Gastroesophageal sphincter (tissue), 4 donors: ENCODE data around the gene KCNQ1OT1. TPM values are rescaled to one million over a fixed set of nuclear protein-coding genes. Genes with fewer than 3 reads are reported as not detected.

Experiments
- ATAC-seq: fragments of 150-250 bp; one replicate; pipeline ENCODE4 v1.9.1; 2016; ENCODE audit warnings: mild to moderate bottlenecking, moderate library complexity
- H3K27ac ChIP-seq, 4 donors: fragments of 200-600 bp; sonication (generic) in 3 of 4; 1 replicate in 3 of 4; 2 replicates in 1 of 4; pipeline ENCODE4 v1.5.1; 2016 to 2019
- H3K27me3 ChIP-seq: fragments of 200-600 bp; sonication (generic); one replicate; pipeline ENCODE4 v1.5.1; 2019
- H3K36me3 ChIP-seq, 2 donors: fragments of 200-600 bp; sonication (generic); one replicate each; pipeline ENCODE4 v1.5.1; 2019; ENCODE audit warnings: control low read depth in 1 of 2
- H3K4me1 ChIP-seq, 3 donors: fragments of 200-600 bp; sonication (generic); 1 replicate in 2 of 3; 2 replicates in 1 of 3; pipeline ENCODE4 v1.5.1; 2016 to 2019; ENCODE audit warnings: control low read depth in 2 of 3
- H3K4me3 ChIP-seq, 2 donors: fragments of 200-600 bp; sonication (generic); one replicate each; pipeline ENCODE4 v1.5.1; 2019; ENCODE audit warnings: mild to moderate bottlenecking in 1 of 2, moderate library complexity in 1 of 2
- H3K9me3 ChIP-seq, 3 donors: fragments of 200-600 bp; sonication (generic); one replicate each; pipeline ENCODE4 v1.5.1; 2017 to 2019; ENCODE audit warnings: control low read depth in 2 of 3
- EP300 ChIP-seq: sonication (generic); formaldehyde crosslinking; IDR thresholded peaks from one replicate; pipeline ENCODE4 v1.6.1; 2017; ENCODE audit warnings: antibody characterized with exemption, mild to moderate bottlenecking
- POLR2A ChIP-seq, 2 donors: fragments of 450-650 bp; IDR thresholded peaks; one replicate each; pipeline ENCODE4 v1.6.1; 2017; ENCODE audit warnings: antibody characterized with exemption in 2 of 2, mild to moderate bottlenecking in 2 of 2, moderate library complexity in 1 of 2
- POLR2AphosphoS5 ChIP-seq: sonication (generic); formaldehyde crosslinking; IDR thresholded peaks from one replicate; pipeline ENCODE4 v1.6.1; 2017; ENCODE audit warnings: antibody characterized with exemption
- WGBS, 2 donors: methylation state at CpG; one replicate each; pipeline ENCODE4 v1.1.5; 2018; ENCODE audit warnings: low coverage in 1 of 2; 5-methylcytosine and 5-hydroxymethylcytosine counted together
- total RNA-seq, 4 donors: library from RNA; depleted of rRNA; stranded (reverse); fragments of >200 nt; gene quantifications; one replicate each; pipeline ENCODE4 v1.1.0, GENCODE V29; 2016
- TF ChIP-seq, protein P1 (sequence below), 4 experiments: fragments of 200-600 bp in 2 of 4; fragments of 450-650 bp in 2 of 4; sonication (generic) in 1 of 4; IDR thresholded peaks; one replicate each; pipeline ENCODE4 v1.5.1; 2017 to 2019; ENCODE audit warnings: antibody characterized with exemption in 4 of 4, mild to moderate bottlenecking in 2 of 4, moderate library complexity in 2 of 4

Gene KCNQ1OT1
- total RNA-seq, 4 donors from 2014 or later: 0.52 to 3.3 (median 1.4) TPM

GRCh38 chr11:2732940-2733628, 33.3 kb upstream of the KCNQ1OT1 start:
- ATAC-seq: no peak
- H3K36me3 ChIP-seq: no peaks in the 10 kb centered on the region
- H3K4me1 ChIP-seq: peaks cover 0 to 15% (median 5%) of the 10 kb centered on the region in 3 donors
- H3K27ac ChIP-seq: no peak overlapping the region
- no peak overlapping the region for H3K4me3 ChIP-seq
- TF ChIP-seq, protein P1, sequence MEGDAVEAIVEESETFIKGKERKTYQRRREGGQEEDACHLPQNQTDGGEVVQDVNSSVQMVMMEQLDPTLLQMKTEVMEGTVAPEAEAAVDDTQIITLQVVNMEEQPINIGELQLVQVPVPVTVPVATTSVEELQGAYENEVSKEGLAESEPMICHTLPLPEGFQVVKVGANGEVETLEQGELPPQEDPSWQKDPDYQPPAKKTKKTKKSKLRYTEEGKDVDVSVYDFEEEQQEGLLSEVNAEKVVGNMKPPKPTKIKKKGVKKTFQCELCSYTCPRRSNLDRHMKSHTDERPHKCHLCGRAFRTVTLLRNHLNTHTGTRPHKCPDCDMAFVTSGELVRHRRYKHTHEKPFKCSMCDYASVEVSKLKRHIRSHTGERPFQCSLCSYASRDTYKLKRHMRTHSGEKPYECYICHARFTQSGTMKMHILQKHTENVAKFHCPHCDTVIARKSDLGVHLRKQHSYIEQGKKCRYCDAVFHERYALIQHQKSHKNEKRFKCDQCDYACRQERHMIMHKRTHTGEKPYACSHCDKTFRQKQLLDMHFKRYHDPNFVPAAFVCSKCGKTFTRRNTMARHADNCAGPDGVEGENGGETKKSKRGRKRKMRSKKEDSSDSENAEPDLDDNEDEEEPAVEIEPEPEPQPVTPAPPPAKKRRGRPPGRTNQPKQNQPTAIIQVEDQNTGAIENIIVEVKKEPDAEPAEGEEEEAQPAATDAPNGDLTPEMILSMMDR (IDR thresholded peaks at IDR 0.05): no peak
- no peak for TF ChIP-seq POLR2A (IDR thresholded peaks at IDR 0.05)
- no peak for TF ChIP-seq EP300
- no peak for TF ChIP-seq POLR2AphosphoS5
- WGBS, 2 donors: 67% methylated on average over 4 of the region's 12 CpGs; no CpG with 5 or more reads in 1 of the 2 donors
- H3K9me3 ChIP-seq: no peaks in the 10 kb centered on the region
- H3K27me3 ChIP-seq: no peaks in the 10 kb centered on the region

DNA sequence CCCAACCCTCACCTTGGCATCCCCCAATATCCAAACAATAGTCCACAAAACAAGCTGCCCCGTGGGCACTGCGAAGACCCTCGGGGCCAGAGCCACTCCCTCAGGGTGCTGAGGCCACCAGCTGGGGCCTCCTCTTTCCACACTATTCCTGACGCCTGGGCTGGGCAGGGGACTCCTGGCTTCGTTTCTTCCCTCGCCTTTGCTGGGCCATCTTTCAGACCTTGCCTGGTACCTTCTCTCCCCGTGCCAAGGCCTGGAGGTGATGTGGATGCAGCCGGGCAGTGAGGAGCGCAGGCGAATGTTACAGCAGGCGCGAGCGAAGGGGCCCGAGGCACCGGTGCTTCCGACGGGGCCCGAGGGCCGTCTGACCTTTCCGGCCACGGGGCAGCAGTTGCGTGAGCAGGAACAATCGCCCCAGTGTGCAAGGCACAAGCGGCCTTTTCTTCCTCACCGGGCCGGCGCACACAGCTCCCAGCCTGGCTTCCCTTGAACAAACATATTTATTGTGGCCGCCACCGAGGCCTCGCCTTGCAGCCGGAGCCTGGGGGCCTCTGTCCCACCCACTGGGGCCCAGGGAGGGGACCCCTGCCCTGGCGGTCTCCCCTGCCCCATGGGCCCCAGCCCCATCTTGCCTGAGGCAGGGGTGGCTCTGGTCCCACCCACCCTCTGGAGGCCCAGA, 32.6 kb upstream of the KCNQ1OT1 start:
- no CpG with 5 or more reads among the region's 32 CpGs for WGBS, 2 donors
- Histone ChIP-seq H3K36me3 (no peaks in the 10 kb centered on the region), H3K4me1 (peaks cover 0 to 15% (median 0%) of the 10 kb centered on the region in 3 donors), H3K4me3 (no peak overlapping the region), H3K9me3 (no peaks in the 10 kb centered on the region), H3K27me3 (no peaks in the 10 kb centered on the region), H3K27ac (no peak overlapping the region)
- TF ChIP-seq, protein P1 (IDR thresholded peaks at IDR 0.05): no peak
- TF ChIP-seq EP300 (no peak), POLR2A (IDR thresholded peaks at IDR 0.05) (no peak), POLR2AphosphoS5 (no peak)
- no peak for ATAC-seq

DNA sequence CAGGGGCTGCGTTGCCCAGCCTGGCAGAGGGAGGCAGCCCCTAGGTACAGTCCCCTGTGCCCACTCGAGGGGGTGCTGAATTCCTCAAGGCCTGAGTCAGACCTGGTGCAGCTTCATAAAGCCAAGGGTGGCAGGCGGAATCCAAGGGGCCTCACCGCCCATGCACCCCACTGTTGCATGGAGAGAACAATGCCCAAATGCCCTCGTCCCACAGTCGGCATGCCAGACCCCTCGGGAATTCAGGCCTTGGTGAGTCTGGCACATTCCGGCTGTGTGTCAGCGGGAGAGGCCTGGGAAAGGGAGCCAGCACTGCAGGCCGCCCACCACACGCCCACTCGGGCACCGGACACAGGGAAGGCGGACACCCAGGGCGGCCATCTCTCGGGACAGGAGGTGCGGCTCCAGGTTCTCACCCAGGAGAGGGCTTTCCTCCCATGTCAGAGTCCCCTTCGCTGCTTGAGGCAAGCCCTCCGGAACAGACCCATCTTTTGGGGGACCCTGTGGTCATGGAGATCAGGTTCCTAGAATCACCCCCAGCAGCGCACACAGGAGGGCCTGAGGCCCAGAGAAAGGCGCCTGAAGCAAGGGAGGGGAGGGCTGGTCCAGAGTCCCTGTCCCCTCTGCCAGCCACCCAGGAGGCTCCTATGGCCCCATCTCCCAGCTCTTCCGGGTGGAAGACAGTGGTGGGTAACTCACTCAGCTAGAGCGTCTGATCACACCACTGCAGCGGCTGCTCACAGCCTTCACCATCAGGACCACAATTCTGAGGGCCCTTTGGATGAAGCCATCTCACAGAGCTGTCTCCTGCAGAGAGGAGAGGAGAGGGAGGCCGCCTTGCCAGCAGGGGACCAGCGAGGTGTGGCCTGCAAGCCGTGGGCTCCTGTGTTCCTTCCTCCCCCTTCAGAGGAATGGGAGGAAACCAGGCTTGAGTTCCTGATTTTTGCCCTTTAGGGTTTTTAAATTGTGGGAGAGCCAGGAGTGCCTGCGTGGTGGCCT, 31.6 kb upstream of the KCNQ1OT1 start:
- Histone ChIP-seq H3K36me3 (no peaks in the 10 kb centered on the region), H3K4me1 (peaks cover 0 to 15% (median under 1%) of the 10 kb centered on the region in 3 donors), H3K9me3 (no peaks in the 10 kb centered on the region), H3K27me3 (no peaks in the 10 kb centered on the region), H3K27ac (peak overlapping the region in 1 of 4 donors; percentile 7), H3K4me3 (no peak overlapping the region)
- 74 to 90% methylated on average over 2 to 4 of the region's 28 CpGs for WGBS, 2 donors
- no peak for ATAC-seq
- no peak for TF ChIP-seq POLR2A (IDR thresholded peaks at IDR 0.05)
- TF ChIP-seq, protein P1 (IDR thresholded peaks at IDR 0.05): no peak

GRCh38 chr11:2730272-2731129, 30.7 kb upstream of the KCNQ1OT1 start:
- H3K9me3 ChIP-seq: no peaks in the 10 kb centered on the region
- H3K27ac ChIP-seq: peak overlapping the region in 1 of 4 donors; percentile 7
- no peaks in the 10 kb centered on the region for H3K36me3 ChIP-seq
- 74 to 85% methylated on average over 5 to 8 of the region's 16 CpGs for WGBS, 2 donors
- no peaks in the 10 kb centered on the region for H3K27me3 ChIP-seq
- no peak overlapping the region for H3K4me3 ChIP-seq
- peaks cover 0 to 15% (median 4%) of the 10 kb centered on the region in 3 donors for H3K4me1 ChIP-seq
- ATAC-seq: no peak
- TF ChIP-seq POLR2AphosphoS5 (no peak), POLR2A (IDR thresholded peaks at IDR 0.05) (no peak), EP300 (no peak)
- TF ChIP-seq, protein P1 (IDR thresholded peaks at IDR 0.05): no peak
